ENCODE results near the gene CCDC3.

Gene CCDC3

GRCh38 chr10:12929381-12929780, 72.1 kb downstream of the CCDC3 start:
- no peak overlapping the region for H2AFZ ChIP-seq (ENCODE audit: low read length)
- no peaks in the 10 kb centered on the region for H3K9me2 ChIP-seq (replicated peaks; ENCODE audit: insufficient read depth, low read length)
- no peak overlapping the region for H3K27ac ChIP-seq (ENCODE audit: low read length)
- no peaks in the 10 kb centered on the region for H3K79me2 ChIP-seq (ENCODE audit: low read length)
- no peak overlapping the region for H3K4me2 ChIP-seq (ENCODE audit: low read depth, low read length)
- H4K20me1 ChIP-seq (ENCODE audit: insufficient read depth, low read length): no peaks in the 10 kb centered on the region
- no peaks in the 10 kb centered on the region for H3K27me3 ChIP-seq (replicated peaks; ENCODE audit: insufficient read depth, low read length)
- TF ChIP-seq CTCF (IDR thresholded peaks at IDR 0.05; ENCODE audit: low read length) (no peak), EZH2 (optimal IDR thresholded peaks at IDR 0.05; ENCODE audit: low read depth, low read length) (no peak)
- no peaks in the 10 kb centered on the region for H3F3A ChIP-seq (ENCODE audit: insufficient read depth, low read length)
- H3K9ac ChIP-seq (ENCODE audit: low read length): no peak overlapping the region
- H3K9me3 ChIP-seq (replicated peaks; ENCODE audit: insufficient read depth, low read length): no peaks in the 10 kb centered on the region
- no peaks in the 10 kb centered on the region for H3K4me1 ChIP-seq (ENCODE audit: low read length)
- H3K36me3 ChIP-seq (replicated peaks; ENCODE audit: insufficient read depth, low read length): no peaks in the 10 kb centered on the region
- no peak for DNase-seq
- no peak overlapping the region for H3K4me3 ChIP-seq (ENCODE audit: low read length)

GRCh38 chr10:12928571-12928970, 72.9 kb downstream of the CCDC3 start:
- H3F3A ChIP-seq (ENCODE audit: insufficient read depth, low read length): no peaks in the 10 kb centered on the region
- TF ChIP-seq EZH2phosphoT487 (IDR thresholded peaks at IDR 0.05; ENCODE audit: low read length) (no peak), CTCF (IDR thresholded peaks at IDR 0.05; ENCODE audit: low read length) (no peak), EZH2 (optimal IDR thresholded peaks at IDR 0.05; ENCODE audit: low read depth, low read length) (no peak)
- H3K27me3 ChIP-seq (replicated peaks; ENCODE audit: insufficient read depth, low read length): no peaks in the 10 kb centered on the region
- no peaks in the 10 kb centered on the region for H3K9me2 ChIP-seq (replicated peaks; ENCODE audit: insufficient read depth, low read length)
- no peaks in the 10 kb centered on the region for H3K9me3 ChIP-seq (replicated peaks; ENCODE audit: insufficient read depth, low read length)
- H3K36me3 ChIP-seq (replicated peaks; ENCODE audit: insufficient read depth, low read length): no peaks in the 10 kb centered on the region
- no peak overlapping the region for H3K27ac ChIP-seq (ENCODE audit: low read length)
- no peak overlapping the region for H2AFZ ChIP-seq (ENCODE audit: low read length)
- no peaks in the 10 kb centered on the region for H3K4me1 ChIP-seq (ENCODE audit: low read length)
- no peak overlapping the region for H3K9ac ChIP-seq (ENCODE audit: low read length)
- H3K4me3 ChIP-seq (ENCODE audit: low read length): no peak overlapping the region
- H3K4me2 ChIP-seq (ENCODE audit: low read depth, low read length): no peak overlapping the region
- H3K79me2 ChIP-seq (ENCODE audit: low read length): no peaks in the 10 kb centered on the region
- DNase-seq: no peak
- H4K20me1 ChIP-seq (ENCODE audit: insufficient read depth, low read length): no peaks in the 10 kb centered on the region

- H3K9me2 ChIP-seq (replicated peaks; ENCODE audit: insufficient read depth, low read length): no peaks in the 10 kb centered on the region
- no peak for DNase-seq
- H3K4me3 ChIP-seq (ENCODE audit: low read length): no peak overlapping the region
- no peak overlapping the region for H2AFZ ChIP-seq (ENCODE audit: low read length)
- no peaks in the 10 kb centered on the region for H3K36me3 ChIP-seq (replicated peaks; ENCODE audit: insufficient read depth, low read length)
- no peaks in the 10 kb centered on the region for H3K9me3 ChIP-seq (replicated peaks; ENCODE audit: insufficient read depth, low read length)
- no peak overlapping the region for H3K9ac ChIP-seq (ENCODE audit: low read length)
- H3K4me2 ChIP-seq (ENCODE audit: low read depth, low read length): no peak overlapping the region
- no peaks in the 10 kb centered on the region for H4K20me1 ChIP-seq (ENCODE audit: insufficient read depth, low read length)
- no peak for TF ChIP-seq EZH2phosphoT487 (IDR thresholded peaks at IDR 0.05; ENCODE audit: low read length)
- H3F3A ChIP-seq (ENCODE audit: insufficient read depth, low read length): no peaks in the 10 kb centered on the region
- no peaks in the 10 kb centered on the region for H3K4me1 ChIP-seq (ENCODE audit: low read length)
- H3K27me3 ChIP-seq (replicated peaks; ENCODE audit: insufficient read depth, low read length): no peaks in the 10 kb centered on the region
- H3K27ac ChIP-seq (ENCODE audit: low read length): no peak overlapping the region
- H3K79me2 ChIP-seq (ENCODE audit: low read length): no peaks in the 10 kb centered on the region
Measured at GRCh38 chr10:12927896-12928295, 73.6 kb downstream of the CCDC3 start.

GRCh38 chr10:12925845-12926244, 75.7 kb downstream of the CCDC3 start:
- Histone ChIP-seq H2AFZ (ENCODE audit: low read length) (no peak overlapping the region), H3K36me3 (replicated peaks; ENCODE audit: insufficient read depth, low read length) (no peaks in the 10 kb centered on the region), H3K4me2 (ENCODE audit: low read depth, low read length) (no peak overlapping the region), H3F3A (ENCODE audit: insufficient read depth, low read length) (no peaks in the 10 kb centered on the region), H3K9ac (ENCODE audit: low read length) (no peak overlapping the region), H3K4me3 (ENCODE audit: low read length) (no peak overlapping the region), H4K20me1 (ENCODE audit: insufficient read depth, low read length) (no peaks in the 10 kb centered on the region), H3K9me2 (replicated peaks; ENCODE audit: insufficient read depth, low read length) (no peaks in the 10 kb centered on the region), H3K27me3 (replicated peaks; ENCODE audit: insufficient read depth, low read length) (no peaks in the 10 kb centered on the region), H3K4me1 (ENCODE audit: low read length) (no peaks in the 10 kb centered on the region), H3K79me2 (ENCODE audit: low read length) (no peaks in the 10 kb centered on the region), H3K9me3 (replicated peaks; ENCODE audit: insufficient read depth, low read length) (no peaks in the 10 kb centered on the region), H3K27ac (ENCODE audit: low read length) (no peak overlapping the region)
- TF ChIP-seq CTCF (IDR thresholded peaks at IDR 0.05; ENCODE audit: low read length) (no peak), EZH2phosphoT487 (IDR thresholded peaks at IDR 0.05; ENCODE audit: low read length) (no peak), EZH2 (optimal IDR thresholded peaks at IDR 0.05; ENCODE audit: low read depth, low read length) (no peak)
- DNase-seq: no peak
